Hepatocyte (in vitro differentiated cells): ENCODE results near the gene GFPT2. TPM values are rescaled to one million over a fixed set of nuclear protein-coding genes. Genes with fewer than 3 reads are reported as not detected.

Source experiments
- DNase-seq: peaks from one replicate; pipeline ENCODE4 v3.0.0-alpha.2; 2016; ENCODE audit warnings: low spot score
- H2AFZ ChIP-seq: fragments of 200-600 bp; sonication (generic); 2 replicates; pipeline ENCODE4 v1.6.0; 2016; ENCODE audit warnings: antibody characterized with exemption, mild to moderate bottlenecking
- H3K27ac ChIP-seq: fragments of 200-600 bp; sonication (generic); 2 replicates; pipeline ENCODE4 v1.5.1; 2016; ENCODE audit warnings: mild to moderate bottlenecking
- H3K27me3 ChIP-seq: fragments of 200-600 bp; sonication (generic); 2 replicates; pipeline ENCODE4 v1.6.1; 2016
- H3K36me3 ChIP-seq: fragments of 200-600 bp; sonication (generic); replicated peaks from 2 replicates; pipeline ENCODE4 v1.5.1; 2016; ENCODE audit warnings: low read depth; ENCODE audit not compliant: insufficient read depth
- H3K4me1 ChIP-seq: fragments of 200-600 bp; sonication (generic); 2 replicates; pipeline ENCODE4 v1.5.1; 2016; ENCODE audit warnings: mild to moderate bottlenecking, moderate library complexity; ENCODE audit not compliant: insufficient read depth
- H3K4me2 ChIP-seq: fragments of 200-600 bp; sonication (generic); 2 replicates; pipeline ENCODE4 v1.6.0; 2016
- H3K4me3 ChIP-seq: fragments of 200-600 bp; sonication (generic); 2 replicates; pipeline ENCODE4 v1.5.1; 2016; ENCODE audit warnings: mild to moderate bottlenecking
- H3K79me2 ChIP-seq: fragments of 200-600 bp; sonication (generic); 2 replicates; pipeline ENCODE4 v1.6.0; 2017; ENCODE audit warnings: mild to moderate bottlenecking
- H3K9me2 ChIP-seq: fragments of 200-600 bp; sonication (generic); replicated peaks from 2 replicates; pipeline ENCODE4 v1.6.0; 2017; ENCODE audit warnings: mild to moderate bottlenecking; ENCODE audit not compliant: insufficient read depth
- H3K9me3 ChIP-seq: fragments of 200-600 bp; sonication (generic); 2 replicates; pipeline ENCODE4 v1.5.1; 2016; ENCODE audit warnings: low read depth, mild to moderate bottlenecking
- H4K20me1 ChIP-seq: fragments of 200-600 bp; sonication (generic); 2 replicates; pipeline ENCODE4 v1.6.0; 2016; ENCODE audit warnings: mild to moderate bottlenecking; ENCODE audit not compliant: insufficient read depth, poor library complexity, severe bottlenecking
- CTCF ChIP-seq: fragments of 200-600 bp; sonication (generic); IDR thresholded peaks from 2 replicates; pipeline ENCODE4 v1.5.1; 2016; ENCODE audit warnings: antibody characterized with exemption, mild to moderate bottlenecking; ENCODE audit not compliant: poor library complexity
- EZH2 ChIP-seq: fragments of 200-600 bp; sonication (generic); IDR thresholded peaks from 2 replicates; pipeline ENCODE4 v1.6.1; 2016; ENCODE audit warnings: antibody characterized with exemption, mild to moderate bottlenecking, borderline replicate concordance
- EZH2phosphoT487 ChIP-seq: fragments of 200-600 bp; sonication (generic); IDR thresholded peaks from one replicate; pipeline ENCODE4 v1.6.1; 2018; ENCODE audit warnings: antibody characterized with exemption, mild to moderate bottlenecking, low read depth, moderate library complexity; ENCODE audit not compliant: unreplicated experiment, severe bottlenecking
- WGBS: methylation state at CpG from one replicate; pipeline ENCODE4 v1.1.6; 2016; ENCODE audit warnings: low lambda C conversion rate; ENCODE audit errors: missing lambda C conversion rate; 5-methylcytosine and 5-hydroxymethylcytosine counted together
- polyA plus RNA-seq: library from polyadenylated mRNA; unstranded; fragments of >200 nt; fragmentation: Nextera tagmentation; extraction: Ambion mirVana; gene quantifications from 2 replicates; pipeline ENCODE4 v1.2.1, GENCODE V29; 2016
- total RNA-seq: library from RNA; depleted of rRNA; stranded (reverse); fragments of >200 nt; gene quantifications from 2 replicates; pipeline ENCODE4 v1.2.3, GENCODE V29; 2014

The GFPT2 gene
- total and polyA plus RNA-seq, 2 experiments from 2014 or later, result 15.9 to 44.6 TPM

DNA sequence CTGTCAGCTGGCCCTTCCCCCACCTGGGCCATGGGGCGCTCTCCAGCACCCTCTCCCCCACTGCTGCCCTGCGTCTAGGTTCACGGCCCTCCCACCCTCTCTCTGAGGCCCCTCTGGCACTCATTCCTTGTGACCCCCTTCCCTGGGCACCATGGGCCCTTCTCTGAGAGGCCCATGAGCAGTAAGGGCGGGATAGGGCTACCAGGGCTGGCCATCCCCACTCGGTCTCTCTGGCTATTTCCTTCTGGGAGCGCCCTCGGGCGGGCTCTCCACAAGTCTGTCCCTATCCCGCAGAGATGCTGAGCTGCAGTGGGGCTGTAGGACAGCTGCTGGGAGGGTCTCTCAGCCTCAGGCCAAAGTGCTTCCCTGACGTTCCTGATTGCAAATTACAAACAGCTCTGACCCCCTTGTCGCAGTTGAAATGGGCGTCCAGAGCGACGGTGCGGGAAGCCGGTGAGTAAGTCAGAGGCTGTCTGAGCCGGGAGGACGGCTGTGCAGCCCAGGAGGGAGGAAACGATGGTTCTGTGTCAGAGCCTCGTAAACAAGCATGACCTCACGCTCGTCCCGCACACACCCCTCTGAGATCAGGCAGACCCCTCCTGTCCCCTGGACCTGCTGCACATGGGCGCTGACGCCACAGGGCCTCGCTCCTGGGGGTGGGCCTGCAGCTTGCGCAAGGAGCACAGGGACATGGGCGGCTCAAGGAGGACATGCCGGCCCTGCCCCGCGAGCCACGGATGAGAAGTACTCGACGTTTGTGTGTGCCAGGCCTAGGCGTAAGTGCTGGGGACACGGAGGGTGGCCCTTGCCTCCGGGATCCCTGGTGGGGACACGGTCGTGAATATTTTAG lies 36.3 kb upstream of the GFPT2 start:
- H4K20me1 ChIP-seq, result no peaks in the 10 kb centered on the region
- no peak for DNase-seq
- H3K4me1 ChIP-seq, result no peaks in the 10 kb centered on the region
- no peaks in the 10 kb centered on the region for H3K36me3 ChIP-seq
- TF ChIP-seq EZH2 (no peak), EZH2phosphoT487 (no peak), CTCF (no peak)
- 77% methylated on average over 39 of the region's 39 CpGs for WGBS
- no peak overlapping the region for H2AFZ ChIP-seq
- H3K9me3 ChIP-seq, result no peaks in the 10 kb centered on the region
- no peak overlapping the region for H3K27ac ChIP-seq
- H3K4me2 ChIP-seq, result no peak overlapping the region
- H3K27me3 ChIP-seq, result no peaks in the 10 kb centered on the region
- H3K4me3 ChIP-seq, result no peak overlapping the region
- no peaks in the 10 kb centered on the region for H3K9me2 ChIP-seq
- H3K79me2 ChIP-seq, result no peaks in the 10 kb centered on the region

DNA sequence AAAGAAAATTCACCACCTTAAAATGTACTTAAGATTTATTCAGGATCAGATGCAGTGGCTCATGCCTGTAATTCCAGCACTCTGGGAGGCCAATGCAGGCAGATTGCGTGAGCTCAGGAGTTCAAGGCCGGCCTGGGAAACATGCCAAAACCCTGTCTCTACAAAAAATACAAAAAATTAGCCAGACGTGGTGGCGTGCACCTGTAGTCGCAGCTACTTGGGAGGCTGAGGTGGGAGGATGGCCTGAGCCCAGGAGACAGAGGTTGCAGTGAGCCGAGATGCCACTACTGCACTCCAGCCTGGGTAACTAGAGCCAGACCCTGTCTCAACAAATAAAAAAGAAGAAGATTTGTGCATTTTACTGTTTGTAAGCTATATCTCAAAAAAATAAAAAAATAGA lies 34.7 kb upstream of the GFPT2 start:
- H3K27me3 ChIP-seq, result no peaks in the 10 kb centered on the region

GRCh38 chr5:180382926-180383325 lies 29.8 kb upstream of the GFPT2 start:
- Histone ChIP-seq H2AFZ (no peak overlapping the region), H3K9me2 (no peaks in the 10 kb centered on the region), H3K36me3 (no peaks in the 10 kb centered on the region), H3K4me1 (no peaks in the 10 kb centered on the region), H3K27me3 (no peaks in the 10 kb centered on the region), H3K9me3 (no peaks in the 10 kb centered on the region), H4K20me1 (no peaks in the 10 kb centered on the region), H3K27ac (no peak overlapping the region), H3K4me3 (no peak overlapping the region), H3K4me2 (no peak overlapping the region), H3K79me2 (no peaks in the 10 kb centered on the region)
- no peak for DNase-seq
- 95% methylated on average over 8 of the region's 8 CpGs for WGBS
- TF ChIP-seq EZH2phosphoT487, result no peak
- no peak for TF ChIP-seq EZH2

More for the DNA sequence above, 34.7 kb upstream of the GFPT2 start:
- no peak overlapping the region for H2AFZ ChIP-seq
- 97% methylated on average over 6 of the region's 6 CpGs for WGBS
- no peak overlapping the region for H3K4me2 ChIP-seq
- H3K9me2 ChIP-seq, result no peaks in the 10 kb centered on the region
- DNase-seq, result no peak
- no peaks in the 10 kb centered on the region for H3K4me1 ChIP-seq
- H3K79me2 ChIP-seq, result no peaks in the 10 kb centered on the region
- H3K27ac ChIP-seq, result no peak overlapping the region
- no peaks in the 10 kb centered on the region for H3K36me3 ChIP-seq
- H4K20me1 ChIP-seq, result no peaks in the 10 kb centered on the region
- no peak for TF ChIP-seq EZH2phosphoT487
- TF ChIP-seq CTCF, result no peak
- no peak for TF ChIP-seq EZH2
- H3K9me3 ChIP-seq, result no peaks in the 10 kb centered on the region
- H3K4me3 ChIP-seq, result no peak overlapping the region

DNA sequence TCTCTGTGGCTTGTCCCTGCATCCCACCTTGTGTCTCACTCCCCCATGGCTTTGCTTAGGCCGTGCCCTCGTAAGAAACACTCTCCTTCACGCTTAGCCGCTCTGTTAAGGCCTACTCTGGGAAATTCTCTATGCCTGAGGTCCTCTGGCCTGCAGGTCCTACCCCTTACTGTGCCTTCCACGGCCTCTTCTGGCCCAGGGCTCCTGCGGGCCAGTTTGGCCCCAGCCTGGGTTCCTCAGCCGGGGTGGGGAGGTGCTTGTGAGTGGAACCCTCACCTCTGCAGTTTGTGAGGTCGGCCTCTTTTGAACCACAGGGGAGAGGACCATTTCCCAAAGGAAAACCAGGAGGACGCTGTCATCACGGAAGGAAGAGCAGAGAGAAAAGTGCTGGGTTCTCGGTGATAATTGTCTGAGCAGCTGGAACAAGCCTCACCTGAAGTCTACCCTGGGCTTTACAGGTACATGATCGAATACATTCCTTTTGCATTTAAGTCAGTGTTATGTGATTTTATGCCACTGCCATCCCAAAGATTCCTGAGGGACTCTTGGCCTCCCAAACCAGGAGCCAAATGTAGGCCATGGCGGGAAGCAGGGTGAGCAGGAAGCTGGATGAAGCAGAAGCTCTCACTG lies 28.8 kb upstream of the GFPT2 start:
- H3K9me2 ChIP-seq, result no peaks in the 10 kb centered on the region
- H3K27me3 ChIP-seq, result no peaks in the 10 kb centered on the region
- H3K4me1 ChIP-seq, result no peaks in the 10 kb centered on the region
- TF ChIP-seq EZH2phosphoT487, result no peak
- TF ChIP-seq EZH2, result no peak
- no peak for TF ChIP-seq CTCF
- H3K9me3 ChIP-seq, result no peaks in the 10 kb centered on the region
- WGBS, result 95% methylated on average over 13 of the region's 13 CpGs
- no peak overlapping the region for H3K27ac ChIP-seq
- H2AFZ ChIP-seq, result no peak overlapping the region
- no peaks in the 10 kb centered on the region for H4K20me1 ChIP-seq
- no peaks in the 10 kb centered on the region for H3K79me2 ChIP-seq
- no peak for DNase-seq
- H3K4me2 ChIP-seq, result no peak overlapping the region
- H3K36me3 ChIP-seq, result no peaks in the 10 kb centered on the region
- H3K4me3 ChIP-seq, result no peak overlapping the region
